ENCODE data around the gene KRTAP5-6. TPM values are rescaled to one million over a fixed set of nuclear protein-coding genes. Genes with fewer than 3 reads are reported as not detected.

KRTAP5-6 gene
- total RNA-seq, 3 donors from 2014 or later: not detected

DNA sequence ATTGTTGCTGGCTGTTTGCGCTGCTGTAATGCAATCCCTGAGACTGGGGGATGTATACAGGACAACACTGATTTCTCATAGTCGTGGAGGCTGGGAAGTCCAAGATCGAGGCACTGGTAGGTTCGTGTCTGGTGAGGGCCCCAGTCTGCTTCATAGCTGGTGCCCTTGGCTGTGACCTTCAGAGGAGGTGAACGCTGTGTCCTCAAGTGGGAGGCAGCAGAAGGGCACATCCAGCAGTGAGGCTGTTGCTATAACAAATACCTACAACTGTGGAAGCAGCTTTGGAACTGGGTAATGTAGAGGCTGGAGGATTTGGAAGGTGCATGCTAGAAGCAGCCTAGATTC, 46.1 kb upstream of the KRTAP5-6 start:
- H3K27me3 ChIP-seq: peaks cover 0 to 23% of the 10 kb centered on the region in 2 donors
- H3K27ac ChIP-seq: no peak overlapping the region
- H3K36me3 ChIP-seq: no peaks in the 10 kb centered on the region
- no peaks in the 10 kb centered on the region for H3K9me3 ChIP-seq
- no peak overlapping the region for H3K4me3 ChIP-seq
- intact Hi-C loops (cut with DNase I; ENCODE audit: low total_unique reads): no loop called here
- no peaks in the 10 kb centered on the region for H3K4me1 ChIP-seq
- TF ChIP-seq, protein P1, sequence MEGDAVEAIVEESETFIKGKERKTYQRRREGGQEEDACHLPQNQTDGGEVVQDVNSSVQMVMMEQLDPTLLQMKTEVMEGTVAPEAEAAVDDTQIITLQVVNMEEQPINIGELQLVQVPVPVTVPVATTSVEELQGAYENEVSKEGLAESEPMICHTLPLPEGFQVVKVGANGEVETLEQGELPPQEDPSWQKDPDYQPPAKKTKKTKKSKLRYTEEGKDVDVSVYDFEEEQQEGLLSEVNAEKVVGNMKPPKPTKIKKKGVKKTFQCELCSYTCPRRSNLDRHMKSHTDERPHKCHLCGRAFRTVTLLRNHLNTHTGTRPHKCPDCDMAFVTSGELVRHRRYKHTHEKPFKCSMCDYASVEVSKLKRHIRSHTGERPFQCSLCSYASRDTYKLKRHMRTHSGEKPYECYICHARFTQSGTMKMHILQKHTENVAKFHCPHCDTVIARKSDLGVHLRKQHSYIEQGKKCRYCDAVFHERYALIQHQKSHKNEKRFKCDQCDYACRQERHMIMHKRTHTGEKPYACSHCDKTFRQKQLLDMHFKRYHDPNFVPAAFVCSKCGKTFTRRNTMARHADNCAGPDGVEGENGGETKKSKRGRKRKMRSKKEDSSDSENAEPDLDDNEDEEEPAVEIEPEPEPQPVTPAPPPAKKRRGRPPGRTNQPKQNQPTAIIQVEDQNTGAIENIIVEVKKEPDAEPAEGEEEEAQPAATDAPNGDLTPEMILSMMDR (IDR thresholded peaks at IDR 0.05): no peak
- TF ChIP-seq POLR2A (IDR thresholded peaks at IDR 0.05) (no peak), POLR2AphosphoS5 (IDR thresholded peaks at IDR 0.05) (no peak)
- DNase-seq (ENCODE audit: low spot score in 2 of 2): no peak

DNA sequence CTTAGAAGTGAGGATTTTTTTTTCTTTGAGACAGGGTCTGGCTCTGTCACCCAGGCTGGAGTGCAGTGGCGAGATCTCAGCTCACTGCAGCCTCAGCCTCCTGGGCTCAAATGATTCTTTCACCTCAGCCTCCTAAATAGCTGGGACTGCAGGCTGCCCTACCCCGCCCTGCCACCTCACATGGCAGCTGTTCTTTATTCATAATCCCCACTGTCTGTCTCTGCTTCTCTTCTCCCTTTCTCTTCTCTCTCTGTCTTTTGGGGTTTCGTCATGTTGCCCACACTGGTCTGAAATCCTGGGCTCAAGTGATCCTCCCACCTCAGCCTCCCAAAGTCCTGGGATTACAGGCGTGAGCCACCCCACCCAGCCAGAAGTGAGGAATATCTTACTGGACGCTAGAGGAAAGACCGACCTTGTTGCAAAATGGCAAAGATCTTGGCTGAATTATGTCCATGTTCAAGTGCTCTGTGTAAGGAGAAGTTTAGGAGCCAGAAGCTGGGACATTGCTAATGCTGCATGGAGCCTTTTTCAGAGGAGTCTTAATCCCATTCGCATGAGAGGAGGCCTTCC, 45.5 kb upstream of the KRTAP5-6 start:
- Histone ChIP-seq H3K4me1 (no peaks in the 10 kb centered on the region), H3K4me3 (no peak overlapping the region), H3K27ac (no peak overlapping the region), H3K36me3 (no peaks in the 10 kb centered on the region), H3K9me3 (no peaks in the 10 kb centered on the region), H3K27me3 (peaks cover 0 to 29% of the 10 kb centered on the region in 2 donors)
- DNase-seq (ENCODE audit: low spot score in 2 of 2): peak in 1 of 2 donors; percentile 24
- TF ChIP-seq POLR2A (IDR thresholded peaks at IDR 0.05) (no peak), POLR2AphosphoS5 (IDR thresholded peaks at IDR 0.05) (no peak)
- TF ChIP-seq, protein P1 (IDR thresholded peaks at IDR 0.05): no peak
- intact Hi-C loops (cut with DNase I; ENCODE audit: low total_unique reads): no loop called here

DNA sequence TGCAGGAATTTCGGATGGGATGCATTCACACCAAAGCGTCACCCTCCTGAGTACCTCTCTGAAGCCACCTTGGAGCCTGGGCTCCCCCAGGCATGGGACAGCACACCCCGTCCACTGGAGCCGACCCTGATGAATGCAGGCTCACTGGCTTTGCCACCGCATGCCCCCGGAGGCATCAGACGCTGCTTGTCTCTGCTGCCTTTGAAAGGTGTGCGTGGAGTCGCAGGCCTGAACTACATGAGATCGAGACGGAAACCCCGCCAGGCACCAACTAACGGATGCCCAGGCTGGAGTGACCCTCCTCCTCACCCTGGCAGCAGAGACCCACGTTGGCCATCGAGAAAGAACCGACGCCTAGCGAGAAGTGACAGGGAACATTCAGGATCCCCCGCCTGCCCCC, 45.0 kb upstream of the KRTAP5-6 start:
- Histone ChIP-seq H3K4me3 (no peak overlapping the region), H3K4me1 (no peaks in the 10 kb centered on the region), H3K9me3 (no peaks in the 10 kb centered on the region), H3K27me3 (peaks cover 0 to 32% of the 10 kb centered on the region in 2 donors), H3K36me3 (no peaks in the 10 kb centered on the region), H3K27ac (no peak overlapping the region)
- TF ChIP-seq, protein P1 (IDR thresholded peaks at IDR 0.05): no peak
- TF ChIP-seq POLR2AphosphoS5 (IDR thresholded peaks at IDR 0.05) (no peak), POLR2A (IDR thresholded peaks at IDR 0.05) (no peak)
- intact Hi-C loops (cut with DNase I; ENCODE audit: low total_unique reads): no loop called here
- peak in 1 of 2 donors; percentile 31 for DNase-seq (ENCODE audit: low spot score in 2 of 2)

DNA sequence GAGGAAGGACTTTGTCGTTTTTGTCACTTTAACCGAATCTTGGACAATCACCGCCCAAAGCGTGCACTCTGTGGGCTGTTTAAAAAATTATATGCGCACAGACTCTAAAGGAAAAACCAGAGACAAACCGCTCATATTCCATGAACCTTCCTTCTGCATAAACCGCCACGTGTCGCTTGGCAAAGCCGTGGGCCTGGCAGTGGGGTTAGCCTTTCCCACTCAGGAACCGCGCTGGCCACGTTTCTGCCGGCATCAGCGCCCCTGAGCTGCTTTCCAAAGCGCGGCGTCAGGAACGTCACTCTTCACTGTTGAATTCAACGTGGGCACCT, 44.6 kb upstream of the KRTAP5-6 start:
- Histone ChIP-seq H3K4me3 (no peak overlapping the region), H3K27me3 (peaks cover 0 to 33% of the 10 kb centered on the region in 2 donors), H3K9me3 (no peaks in the 10 kb centered on the region), H3K4me1 (no peaks in the 10 kb centered on the region), H3K27ac (no peak overlapping the region), H3K36me3 (no peaks in the 10 kb centered on the region)
- TF ChIP-seq POLR2A (IDR thresholded peaks at IDR 0.05): no peak
- TF ChIP-seq POLR2AphosphoS5 (IDR thresholded peaks at IDR 0.05): no peak
- TF ChIP-seq, protein P1 (IDR thresholded peaks at IDR 0.05): no peak
- intact Hi-C loops (cut with DNase I; ENCODE audit: low total_unique reads): no loop called here
- no peak for DNase-seq (ENCODE audit: low spot score in 2 of 2)

DNA sequence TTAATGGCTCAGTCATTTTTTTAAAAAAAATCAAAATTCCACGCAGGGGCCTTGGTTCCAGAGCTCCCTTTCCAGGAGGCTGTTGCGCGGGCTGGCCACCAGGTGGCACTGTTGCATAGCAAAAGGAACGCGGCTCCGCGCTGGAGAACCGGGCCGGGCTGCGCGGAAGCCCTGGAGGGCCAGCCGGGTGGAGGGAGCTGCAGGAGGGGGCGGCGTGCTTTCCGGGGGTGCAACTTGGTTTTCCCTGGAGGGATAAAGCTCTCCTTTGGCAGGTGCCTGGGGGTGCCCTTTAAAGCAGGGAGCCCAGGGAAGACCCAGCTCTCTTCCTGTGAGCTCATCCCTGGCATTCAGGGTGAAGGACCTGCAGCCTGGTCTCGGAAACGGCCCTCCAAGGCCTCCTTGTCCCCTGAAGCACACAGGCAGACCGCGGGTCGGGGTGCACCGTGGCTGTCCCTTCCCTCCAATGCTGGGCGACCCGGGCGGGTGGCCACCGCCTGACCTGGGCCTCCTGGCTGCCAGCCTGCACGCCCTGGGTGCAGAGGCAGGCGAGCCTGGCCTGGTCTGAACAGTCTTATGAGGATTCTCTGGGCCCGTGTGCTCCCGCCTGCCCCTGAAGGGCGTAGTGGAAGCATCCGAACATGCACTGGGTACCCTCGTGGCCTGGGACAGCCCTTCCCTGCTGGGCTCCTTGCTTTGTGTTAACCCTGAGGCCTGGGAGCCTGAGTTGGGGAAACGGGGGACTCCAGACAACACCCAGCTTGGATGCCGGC, 44.0 kb upstream of the KRTAP5-6 start:
- intact Hi-C loops (cut with DNase I; ENCODE audit: low total_unique reads): no loop called here
- no peaks in the 10 kb centered on the region for H3K9me3 ChIP-seq
- H3K27me3 ChIP-seq: peaks cover 0 to 38% of the 10 kb centered on the region in 2 donors
- TF ChIP-seq POLR2A (IDR thresholded peaks at IDR 0.05) (no peak), POLR2AphosphoS5 (IDR thresholded peaks at IDR 0.05) (no peak)
- TF ChIP-seq, protein P1 (IDR thresholded peaks at IDR 0.05): peak; percentile 89 to 98 (median 95)
- H3K4me3 ChIP-seq: no peak overlapping the region
- no peak overlapping the region for H3K27ac ChIP-seq
- no peaks in the 10 kb centered on the region for H3K36me3 ChIP-seq
- DNase-seq (ENCODE audit: low spot score in 2 of 2): peak; percentile 48 to 81
- H3K4me1 ChIP-seq: no peaks in the 10 kb centered on the region
